ENCODE measurements around the gene AFAP1.

Gene AFAP1

GRCh38 chr4:7801641-7802040 lies 138.0 kb downstream of the AFAP1 start:
- no peak for DNase-seq

GRCh38 chr4:7801001-7801400 lies 138.7 kb downstream of the AFAP1 start:
- no peak for DNase-seq

- DNase-seq: no peak
Measured at GRCh38 chr4:7800410-7800809, 139.3 kb downstream of the AFAP1 start.

GRCh38 chr4:7799736-7800135 lies 139.9 kb downstream of the AFAP1 start:
- DNase-seq: no peak

- no peak for DNase-seq
Measured at GRCh38 chr4:7799306-7799705, 140.4 kb downstream of the AFAP1 start.

- no peak for DNase-seq
Measured at GRCh38 chr4:7798178-7798995, 141.3 kb downstream of the AFAP1 start.

GRCh38 chr4:7797330-7797729 lies 142.3 kb downstream of the AFAP1 start:
- no peak for DNase-seq

GRCh38 chr4:7795983-7796382 lies 143.7 kb downstream of the AFAP1 start:
- DNase-seq: no peak

- DNase-seq: no peak
Measured at GRCh38 chr4:7793186-7793585, 146.5 kb downstream of the AFAP1 start.

GRCh38 chr4:7792616-7793015 lies 147.0 kb downstream of the AFAP1 start:
- no peak for DNase-seq

GRCh38 chr4:7790999-7791398 lies 148.7 kb downstream of the AFAP1 start:
- DNase-seq: no peak

GRCh38 chr4:7790023-7790422 lies 149.6 kb downstream of the AFAP1 start:
- no peak for DNase-seq

GRCh38 chr4:7788694-7789425 lies 150.8 kb downstream of the AFAP1 start:
- DNase-seq: no peak

- DNase-seq: no peak
Measured at GRCh38 chr4:7788193-7788592, 151.5 kb downstream of the AFAP1 start.

GRCh38 chr4:7787681-7788141 lies 151.9 kb downstream of the AFAP1 start:
- DNase-seq: no peak

- DNase-seq: no peak
Measured at GRCh38 chr4:7787067-7787466, 152.6 kb downstream of the AFAP1 start.

GRCh38 chr4:7786517-7786916 lies 153.1 kb downstream of the AFAP1 start:
- no peak for DNase-seq

- no peak for DNase-seq
Measured at GRCh38 chr4:7786040-7786439, 153.6 kb downstream of the AFAP1 start.

GRCh38 chr4:7785017-7785416 lies 154.6 kb downstream of the AFAP1 start:
- no peak for DNase-seq

GRCh38 chr4:7784131-7784870 lies 155.4 kb downstream of the AFAP1 start:
- DNase-seq: no peak

GRCh38 chr4:7783541-7783940 lies 156.1 kb downstream of the AFAP1 start:
- DNase-seq: no peak

GRCh38 chr4:7782783-7783182 lies 156.9 kb downstream of the AFAP1 start:
- no peak for DNase-seq

- DNase-seq: no peak
Measured at GRCh38 chr4:7781993-7782392, 157.7 kb downstream of the AFAP1 start.

- DNase-seq: no peak
Measured at GRCh38 chr4:7781366-7781765, 158.3 kb downstream of the AFAP1 start.
